Activated CD4-positive, alpha-beta T cell treated with anti-CD3 and anti-CD28 coated beads, Interleukin-2, Interleukin-6, amounts not matched to agents 100 ng/mL and 50 ng/mL, durations not matched to agents 16 hours and 8 hours (primary cell): Measurements from ENCODE around the gene TPSB2.
A peak's percentile ranks its signal among the peaks of the same experiment; 100 is the strongest.
"Not testable (repeated sequence)": the region's sequence is repeated elsewhere in the genome, so short reads cannot be mapped to it uniquely, and the experiment has no call there.

Source experiments
- DNase-seq: peaks from one replicate; pipeline ENCODE4 v3.0.0-alpha.2; 2020

TPSB2 gene

GRCh38 chr16:1199347-1200013 is 30.5 kb downstream of the TPSB2 start:
- DNase-seq = no peak

- not testable (repeated sequence) for DNase-seq
Observed at GRCh38 chr16:1198671-1199346, 31.2 kb downstream of the TPSB2 start.

- DNase-seq = no peak
Observed at GRCh38 chr16:1198194-1198593, 31.8 kb downstream of the TPSB2 start.

GRCh38 chr16:1197237-1197866 is 32.6 kb downstream of the TPSB2 start:
- no peak for DNase-seq

- no peak for DNase-seq
Observed at GRCh38 chr16:1196494-1196893, 33.5 kb downstream of the TPSB2 start.

GRCh38 chr16:1195393-1195666 is 34.7 kb downstream of the TPSB2 start:
- no peak for DNase-seq

GRCh38 chr16:1194665-1195392 is 35.2 kb downstream of the TPSB2 start:
- no peak for DNase-seq

GRCh38 chr16:1193825-1194581 is 36.0 kb downstream of the TPSB2 start:
- DNase-seq = no peak

- no peak for DNase-seq
Observed at GRCh38 chr16:1193143-1193824, 36.7 kb downstream of the TPSB2 start.

- no peak for DNase-seq
Observed at GRCh38 chr16:1192384-1193073, 37.5 kb downstream of the TPSB2 start.

GRCh38 chr16:1190789-1191188 is 39.2 kb downstream of the TPSB2 start:
- DNase-seq = not testable (repeated sequence)

GRCh38 chr16:1189455-1189854 is 40.5 kb downstream of the TPSB2 start:
- DNase-seq = no peak

GRCh38 chr16:1188432-1189189 is 41.4 kb downstream of the TPSB2 start:
- DNase-seq = peak; percentile 43

- not testable (repeated sequence) for DNase-seq
Observed at GRCh38 chr16:1185460-1186207, 44.4 kb downstream of the TPSB2 start.

- no peak for DNase-seq
Observed at GRCh38 chr16:1184980-1185379, 45.0 kb downstream of the TPSB2 start.

- DNase-seq = no peak
Observed at GRCh38 chr16:1184156-1184868, 45.7 kb downstream of the TPSB2 start.

GRCh38 chr16:1182950-1183907 is 46.8 kb downstream of the TPSB2 start:
- DNase-seq = no peak

GRCh38 chr16:1182316-1182671 is 47.7 kb downstream of the TPSB2 start:
- DNase-seq = no peak
